ENCODE data around the gene CTNND2.
"Not testable (repeated sequence)": the region's sequence is repeated elsewhere in the genome, so short reads cannot be mapped to it uniquely, and the experiment has no call there.

The CTNND2 gene

DNA sequence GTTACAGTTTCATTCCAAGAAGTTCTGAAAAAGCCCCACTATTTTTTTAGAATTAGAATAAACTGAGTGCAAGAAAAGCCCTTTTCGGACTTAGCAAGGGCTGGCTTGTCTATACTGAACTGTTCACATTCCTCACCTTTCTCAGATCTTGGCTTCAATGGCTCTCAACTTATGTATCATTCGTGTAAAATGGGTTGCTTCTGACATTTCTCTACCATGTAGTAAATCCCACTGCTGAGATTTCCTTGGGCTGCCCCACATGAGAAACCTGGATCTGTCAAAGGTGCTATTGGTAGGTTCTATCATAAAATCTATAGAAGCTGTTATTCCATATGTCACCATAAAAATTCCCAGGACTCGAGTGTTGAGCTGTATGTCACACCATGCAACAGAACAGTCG lies 454.3 kb downstream of the CTNND2 start:
- no peak for DNase-seq

DNA sequence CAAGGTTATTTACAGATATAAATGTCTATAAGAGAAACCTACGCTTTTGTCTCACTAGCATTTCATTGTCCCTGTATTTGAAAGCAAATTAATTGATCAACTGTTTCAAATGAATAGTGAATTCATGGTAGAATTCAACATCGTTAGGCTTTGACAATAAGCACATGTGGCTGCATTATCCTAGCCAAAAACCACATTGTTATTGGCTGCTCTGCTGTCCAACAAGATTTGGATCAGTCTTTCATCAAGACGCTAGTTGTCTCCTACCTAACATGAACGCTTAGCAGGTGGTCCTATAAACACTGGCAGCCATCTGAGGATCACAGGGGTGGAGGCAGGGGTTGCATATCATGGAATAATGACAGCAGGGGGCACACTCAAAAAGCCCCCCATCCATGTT lies 455.0 kb downstream of the CTNND2 start:
- no peak for DNase-seq

DNA sequence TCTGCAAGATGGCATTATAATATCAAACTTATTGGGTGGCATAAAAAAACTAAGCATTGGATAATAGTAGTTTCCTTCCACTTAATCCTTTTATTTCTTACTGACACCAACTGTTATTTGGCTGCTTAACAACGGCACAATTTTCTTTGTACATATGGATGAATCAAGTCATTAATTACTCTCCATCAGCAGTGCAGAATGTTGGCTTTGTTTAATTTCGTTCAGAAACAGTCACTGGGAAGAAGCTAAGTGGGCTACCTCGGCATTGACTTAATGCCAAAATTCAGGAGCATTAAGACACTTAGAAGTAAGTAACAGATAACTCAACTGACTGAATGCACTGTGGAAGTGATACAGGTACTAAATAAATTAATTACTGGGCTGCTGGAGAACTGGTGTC lies 460.4 kb downstream of the CTNND2 start:
- no peak for DNase-seq

DNA sequence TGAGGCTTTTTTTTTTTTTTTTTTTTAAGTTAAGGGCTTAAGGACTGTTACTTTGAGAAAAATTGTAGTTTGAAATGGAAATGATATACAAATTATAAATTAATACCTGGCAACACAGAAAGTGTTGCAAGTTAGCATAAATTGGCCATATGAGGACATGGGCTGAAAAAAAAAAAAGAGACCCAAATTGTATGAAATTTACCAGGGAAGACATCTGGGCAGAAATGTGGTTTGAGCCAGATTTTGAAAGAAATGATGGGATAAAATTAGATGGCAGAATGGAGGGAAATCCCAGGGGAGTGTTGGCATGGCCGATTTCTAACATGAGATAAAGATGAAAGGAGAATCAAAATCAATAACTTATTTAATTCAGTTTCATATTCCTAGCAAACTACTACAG lies 472.1 kb downstream of the CTNND2 start:
- no peak for DNase-seq

DNA sequence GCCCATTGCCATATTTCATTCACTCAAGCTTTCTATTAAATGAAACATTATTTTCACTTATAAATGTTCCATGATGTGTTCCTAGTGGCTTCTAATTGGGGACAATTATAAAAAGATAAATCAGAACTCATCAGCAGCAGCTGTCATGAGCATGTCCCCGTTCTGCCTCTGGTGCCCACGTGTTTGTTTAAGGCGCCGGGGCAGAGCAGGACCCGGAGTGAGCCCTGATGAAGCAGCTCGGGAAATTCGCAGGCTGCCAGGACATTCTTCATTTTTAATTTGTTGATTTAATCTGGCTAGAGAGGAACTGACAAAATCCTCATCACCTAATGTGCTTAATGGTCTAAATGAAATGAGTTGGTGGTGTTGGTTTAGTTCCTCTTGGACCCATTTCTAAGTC lies 475.0 kb downstream of the CTNND2 start:
- no peak for DNase-seq

DNA sequence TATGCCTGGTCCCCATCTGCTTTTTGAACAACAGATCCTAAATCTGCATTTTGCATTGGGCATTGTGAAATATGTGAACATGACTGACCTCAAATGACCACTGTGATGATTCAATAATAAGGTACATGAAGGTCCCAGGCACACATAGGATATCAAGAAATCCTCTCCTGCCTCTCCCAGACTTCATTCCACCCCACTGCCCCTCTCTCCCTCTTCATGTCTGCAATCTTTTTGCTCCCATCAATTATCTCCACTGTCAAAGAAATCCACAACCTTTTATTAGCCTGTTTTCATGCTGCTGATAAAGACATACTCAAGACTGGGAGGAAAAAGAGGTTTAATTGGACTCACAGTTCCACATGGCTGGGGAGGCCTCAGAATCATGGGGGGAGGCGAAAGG lies 476.7 kb downstream of the CTNND2 start:
- DNase-seq, result no peak

DNA sequence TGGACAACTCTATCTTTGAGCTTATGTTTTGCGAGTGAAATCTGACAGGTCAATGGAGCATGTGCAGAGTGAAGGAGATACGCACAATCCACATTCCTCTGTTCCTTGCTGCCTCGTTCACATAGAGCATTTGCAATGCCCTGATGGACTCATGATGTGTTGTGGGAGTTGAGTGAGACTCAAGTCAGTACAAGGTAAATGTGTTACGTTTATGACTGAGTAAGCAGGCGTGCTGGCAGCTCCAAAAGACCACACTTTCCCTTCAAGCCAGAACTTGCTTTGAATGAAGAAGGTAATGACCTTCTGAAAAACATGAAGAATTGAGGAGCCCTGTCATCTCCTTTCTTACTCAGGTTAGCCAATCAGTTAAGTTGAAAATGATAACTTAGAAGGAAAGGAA lies 477.8 kb downstream of the CTNND2 start:
- no peak for DNase-seq

DNA sequence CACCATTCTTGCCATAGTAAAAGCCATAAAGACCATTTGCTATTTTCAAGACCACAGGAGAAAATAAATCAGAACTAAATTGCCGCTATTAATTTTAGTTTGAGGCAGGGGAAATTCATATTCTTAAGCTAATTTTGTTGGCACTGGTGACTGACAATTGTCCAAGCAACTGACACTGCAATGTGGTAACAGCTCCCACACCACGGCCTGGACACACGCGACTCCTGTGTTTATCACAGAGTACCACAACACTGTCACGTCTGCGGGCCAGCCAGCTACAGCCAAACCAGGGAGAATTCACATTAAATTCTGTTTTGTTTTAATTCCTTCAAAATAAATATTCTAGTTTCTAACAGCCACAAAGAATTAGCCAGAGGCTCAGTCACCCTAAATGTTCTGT lies 481.9 kb downstream of the CTNND2 start:
- no peak for DNase-seq

DNA sequence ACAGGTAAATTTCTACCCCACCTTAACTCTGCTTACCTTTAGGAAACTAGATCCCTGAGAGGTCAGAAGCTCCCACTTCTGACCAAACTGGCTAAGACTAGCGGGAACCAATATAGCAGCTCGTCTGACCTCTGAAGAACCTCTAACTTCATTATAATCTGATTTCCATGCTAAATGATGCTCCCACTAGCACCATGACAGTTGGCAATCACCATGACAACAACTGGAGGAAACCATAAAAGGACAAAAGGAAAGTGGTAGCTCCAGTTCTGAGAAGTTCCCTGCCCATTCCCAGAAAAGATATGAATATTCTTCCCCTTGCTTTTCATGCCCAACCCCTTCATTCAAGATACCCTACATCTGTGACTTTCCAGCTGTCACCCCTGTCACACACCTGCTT lies 483.3 kb downstream of the CTNND2 start:
- DNase-seq, result no peak

DNA sequence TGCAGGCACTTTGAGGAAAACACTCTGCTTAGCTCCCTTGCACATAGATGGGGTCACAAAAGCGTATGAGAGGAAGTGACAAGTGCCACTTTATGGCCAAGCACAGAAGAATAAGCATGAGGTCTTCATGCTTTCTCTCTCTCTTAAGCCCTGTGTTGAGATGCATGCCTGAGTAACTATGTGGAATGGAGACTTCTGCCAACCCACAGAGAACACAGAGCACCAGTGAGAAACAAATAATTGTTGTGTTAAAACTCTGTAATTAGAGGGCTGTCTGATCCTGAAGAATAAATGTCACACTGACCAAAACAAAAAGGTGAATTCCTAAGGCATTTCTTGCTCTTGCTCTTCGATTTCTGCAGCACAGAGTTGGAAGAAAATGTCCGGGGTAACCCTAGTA lies 488.5 kb downstream of the CTNND2 start:
- DNase-seq, result no peak

DNA sequence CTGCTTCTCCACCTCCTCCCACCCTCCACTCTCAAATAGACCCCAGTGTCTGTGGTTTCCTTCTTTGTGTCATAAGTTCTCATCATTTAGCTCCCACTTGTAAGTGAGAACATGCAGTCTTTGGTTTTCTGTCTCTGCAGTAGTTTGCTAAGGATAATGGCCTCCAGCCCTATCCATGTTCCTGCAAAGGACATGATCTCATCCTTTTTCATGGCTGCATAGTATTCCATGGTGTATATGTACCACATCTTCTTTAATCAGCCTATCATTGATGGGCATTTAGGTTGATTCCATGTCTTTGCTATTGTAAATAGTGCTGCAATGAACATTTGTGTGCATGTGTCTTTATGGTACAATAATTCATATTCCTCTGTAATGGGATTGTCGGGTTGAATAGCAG lies 489.5 kb downstream of the CTNND2 start:
- DNase-seq, result not testable (repeated sequence)

DNA sequence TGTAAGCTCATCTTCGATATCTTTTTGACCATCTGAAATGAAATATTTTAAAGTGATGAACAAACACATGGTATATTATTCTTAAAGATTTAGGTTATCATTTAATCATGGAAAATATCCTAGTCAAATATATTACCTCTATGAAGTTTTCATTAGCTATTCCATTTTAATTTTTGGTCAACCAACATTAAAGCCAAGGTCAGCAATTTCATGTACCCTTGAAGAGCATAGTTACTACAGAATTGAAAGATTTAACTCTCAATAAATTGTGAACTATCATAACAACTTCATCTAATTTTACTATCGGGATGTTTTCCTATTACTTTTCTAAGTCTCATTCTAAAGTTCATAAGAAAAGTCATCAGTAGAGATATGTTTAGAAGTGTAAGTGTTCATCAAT lies 492.6 kb downstream of the CTNND2 start:
- no peak for DNase-seq

DNA sequence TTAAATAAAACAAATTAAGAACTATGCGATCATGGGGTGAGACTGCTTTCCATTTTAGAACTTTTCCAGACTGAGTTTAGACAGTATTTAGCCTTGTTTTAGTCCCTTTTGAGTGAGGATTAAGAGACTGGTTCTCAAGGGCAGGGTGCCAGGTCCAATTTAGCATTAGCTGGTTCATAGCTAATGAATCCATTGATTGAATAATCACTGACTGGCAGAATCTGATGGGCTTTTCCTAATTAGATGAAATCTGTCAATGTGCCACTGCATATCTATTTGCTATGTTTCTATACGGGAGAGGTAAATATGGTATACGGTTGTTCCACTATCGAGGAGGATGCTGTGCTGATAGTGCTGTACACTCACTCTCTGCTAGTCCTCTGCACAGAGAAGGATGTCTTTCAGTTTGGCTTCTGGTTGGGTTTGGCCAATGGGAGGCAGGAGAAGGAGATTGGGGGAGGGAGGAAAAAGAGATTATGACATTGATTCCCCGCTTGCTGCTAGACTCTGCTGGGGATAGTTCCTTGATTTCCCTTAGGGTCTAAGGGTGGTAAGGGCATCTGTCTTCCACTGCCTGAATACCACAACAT lies 496.6 kb downstream of the CTNND2 start:
- DNase-seq, result no peak

DNA sequence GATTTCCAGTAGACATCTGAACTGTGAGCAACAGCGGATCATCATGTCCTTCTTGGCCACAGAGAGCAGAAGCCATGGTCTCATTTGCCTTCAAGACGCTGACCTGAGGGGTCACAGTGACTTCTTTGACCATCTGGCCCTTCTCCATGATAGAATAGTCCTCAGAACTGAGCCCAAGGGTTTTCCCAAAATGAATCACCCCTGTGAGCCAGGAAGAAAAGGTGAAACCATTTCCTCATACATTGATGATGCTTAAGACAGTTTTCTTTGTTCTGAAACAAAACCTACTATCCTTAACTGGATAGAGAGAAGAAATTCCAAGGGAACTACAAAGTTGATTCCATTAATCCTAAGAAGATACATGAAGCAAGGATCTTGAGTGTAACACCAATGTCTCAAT lies 503.9 kb downstream of the CTNND2 start:
- no peak for DNase-seq

DNA sequence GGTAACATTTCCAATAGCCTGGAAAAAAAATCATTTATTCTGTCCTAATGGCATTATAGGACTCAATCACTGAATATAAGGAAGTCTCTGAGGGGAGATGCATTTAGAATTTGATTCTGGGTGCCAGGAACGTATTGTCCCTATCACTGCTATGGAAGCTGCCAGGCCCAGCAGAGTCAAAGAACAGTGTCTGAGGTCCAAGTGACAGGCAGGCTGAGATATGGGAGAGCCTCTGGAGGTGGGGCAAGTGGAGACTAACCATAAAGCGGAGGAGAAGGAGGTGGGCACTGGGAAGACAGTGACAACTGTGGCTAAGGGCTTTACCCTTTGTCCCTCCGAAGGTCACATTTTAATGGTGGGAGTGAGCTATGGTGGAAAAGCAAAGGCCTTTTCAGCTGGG lies 505.5 kb downstream of the CTNND2 start:
- DNase-seq, result no peak

DNA sequence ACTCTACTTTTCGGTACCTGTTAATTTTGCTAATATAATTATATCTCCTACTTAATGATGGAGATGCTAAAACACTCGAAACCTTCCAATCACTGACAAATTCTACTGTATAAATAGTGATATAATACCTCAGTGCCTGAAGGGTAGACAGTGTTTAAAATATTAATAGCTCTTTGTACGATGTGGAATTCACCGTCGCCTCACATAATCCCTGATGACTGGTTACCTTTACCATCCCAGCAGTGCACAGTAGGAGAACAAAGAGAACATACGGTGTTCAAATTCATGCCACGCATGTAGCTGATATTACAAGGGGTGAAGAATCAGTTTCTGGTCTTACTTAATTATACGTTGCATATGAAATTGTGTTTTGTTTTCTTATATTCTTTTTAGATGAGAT lies 506.7 kb downstream of the CTNND2 start:
- DNase-seq, result no peak

DNA sequence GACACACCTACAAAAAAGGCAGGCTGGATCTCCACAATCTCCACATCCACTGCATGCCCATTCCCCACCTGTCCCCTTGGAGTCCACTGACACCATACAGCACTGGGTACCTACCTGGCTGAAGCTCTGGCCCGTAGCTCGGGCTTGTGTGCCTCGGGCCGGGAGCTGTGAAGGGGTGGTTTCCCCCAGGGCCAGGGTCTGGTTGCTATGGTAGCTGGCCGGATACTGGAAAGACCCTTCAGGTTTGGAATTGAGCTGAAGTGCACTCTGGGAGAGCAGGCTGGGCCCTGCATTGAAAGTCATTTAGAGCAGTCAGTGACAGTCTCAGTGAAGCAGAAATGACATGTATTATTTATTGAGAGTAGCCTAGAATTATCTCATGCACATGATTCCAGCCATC lies 507.3 kb downstream of the CTNND2 start:
- no peak for DNase-seq

DNA sequence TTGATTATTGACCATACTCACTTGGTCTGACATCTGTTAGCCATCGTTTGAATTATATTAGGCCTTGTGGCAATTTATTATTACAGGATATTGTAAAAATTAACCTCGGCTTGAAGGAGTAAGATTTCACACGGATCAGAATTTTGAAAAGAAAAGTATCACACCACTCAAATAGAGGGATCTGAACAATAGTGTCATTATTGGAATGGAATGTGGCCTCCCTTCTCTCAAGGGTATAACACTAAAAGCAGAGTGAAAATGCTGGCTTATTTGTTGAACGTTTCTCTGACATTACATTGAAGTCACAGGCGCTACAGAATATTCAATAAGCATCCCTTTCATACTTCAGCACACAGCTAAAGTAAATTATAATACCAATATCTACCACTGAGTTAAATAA lies 509.3 kb downstream of the CTNND2 start:
- DNase-seq, result no peak

DNA sequence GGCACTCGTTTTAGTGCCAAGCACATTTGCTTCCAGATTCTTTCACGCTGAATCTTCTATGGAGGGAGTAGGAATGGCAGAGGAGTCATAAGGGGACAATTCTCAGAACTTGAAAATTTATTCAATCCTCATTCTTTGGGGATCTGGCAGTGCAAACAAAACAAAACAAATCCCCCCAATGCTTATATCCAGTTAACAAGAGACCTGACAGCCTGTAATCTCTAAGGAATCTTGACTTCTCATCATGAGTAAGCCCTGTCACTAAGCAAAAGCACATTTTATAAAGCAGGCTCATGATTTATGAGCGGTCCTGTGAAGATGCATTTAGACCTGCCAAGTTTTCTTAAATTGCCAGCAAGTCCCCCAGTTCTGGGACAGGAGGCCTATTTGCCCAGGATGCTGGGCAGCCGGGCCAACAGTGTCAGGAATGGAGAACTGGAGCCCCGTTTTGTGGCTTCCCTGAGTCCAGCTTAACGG lies 513.9 kb downstream of the CTNND2 start:
- DNase-seq, result no peak

DNA sequence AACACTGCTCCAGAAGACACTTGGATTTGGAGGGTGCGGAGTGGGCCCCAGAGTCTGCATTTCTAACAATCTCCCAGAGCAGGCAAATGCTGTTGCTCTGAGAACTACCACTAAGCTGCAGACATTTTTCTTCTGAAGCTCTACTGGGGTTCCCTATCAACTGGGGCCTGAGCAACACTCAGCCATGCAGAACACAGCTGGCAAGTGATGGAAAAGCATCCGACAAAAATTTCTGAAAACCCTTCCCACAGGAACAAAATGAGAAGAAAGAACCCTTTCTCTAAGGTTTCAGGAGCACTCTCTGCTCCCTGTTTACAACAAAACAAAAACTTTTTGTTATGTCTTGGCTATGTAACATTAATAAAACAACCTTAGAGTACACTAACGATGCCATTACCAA lies 516.9 kb downstream of the CTNND2 start:
- no peak for DNase-seq

DNA sequence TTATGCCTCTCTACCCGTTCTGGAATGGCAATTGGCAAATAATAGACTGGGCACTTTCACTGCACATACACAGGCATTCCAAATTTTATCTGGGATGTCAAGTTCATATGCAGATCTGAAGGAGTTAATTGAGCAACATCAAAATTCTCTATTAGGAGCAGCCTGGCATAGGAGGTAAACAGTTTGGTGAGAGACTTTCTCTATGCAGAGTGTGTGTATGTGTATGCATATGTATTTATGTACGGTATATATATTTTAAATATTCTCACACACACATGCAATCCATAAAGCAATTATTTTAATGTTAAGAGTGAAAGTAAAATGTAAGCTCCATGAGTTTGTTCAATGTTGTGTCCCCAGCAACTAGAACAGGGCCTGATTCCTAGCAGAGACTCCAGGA lies 517.8 kb downstream of the CTNND2 start:
- no peak for DNase-seq

DNA sequence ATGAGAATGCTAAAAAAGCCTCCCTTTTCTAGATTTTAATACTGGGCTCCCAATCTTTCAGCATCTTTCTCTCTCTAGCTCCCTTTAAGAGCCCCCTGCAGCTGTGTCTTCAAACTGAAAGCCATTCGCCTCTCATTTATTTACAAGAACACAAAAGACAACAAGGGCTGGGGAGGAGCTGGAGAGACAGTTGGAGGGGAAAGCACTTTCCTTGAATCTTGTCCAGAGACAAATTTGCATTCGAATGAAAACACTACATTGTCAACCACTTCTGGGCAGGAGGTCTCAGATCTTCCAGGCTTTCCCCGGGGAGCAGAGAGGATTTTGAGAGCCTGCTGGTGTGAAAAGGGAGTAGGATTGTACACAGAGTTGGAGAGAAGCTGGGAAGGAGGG lies 518.3 kb downstream of the CTNND2 start:
- DNase-seq, result no peak

DNA sequence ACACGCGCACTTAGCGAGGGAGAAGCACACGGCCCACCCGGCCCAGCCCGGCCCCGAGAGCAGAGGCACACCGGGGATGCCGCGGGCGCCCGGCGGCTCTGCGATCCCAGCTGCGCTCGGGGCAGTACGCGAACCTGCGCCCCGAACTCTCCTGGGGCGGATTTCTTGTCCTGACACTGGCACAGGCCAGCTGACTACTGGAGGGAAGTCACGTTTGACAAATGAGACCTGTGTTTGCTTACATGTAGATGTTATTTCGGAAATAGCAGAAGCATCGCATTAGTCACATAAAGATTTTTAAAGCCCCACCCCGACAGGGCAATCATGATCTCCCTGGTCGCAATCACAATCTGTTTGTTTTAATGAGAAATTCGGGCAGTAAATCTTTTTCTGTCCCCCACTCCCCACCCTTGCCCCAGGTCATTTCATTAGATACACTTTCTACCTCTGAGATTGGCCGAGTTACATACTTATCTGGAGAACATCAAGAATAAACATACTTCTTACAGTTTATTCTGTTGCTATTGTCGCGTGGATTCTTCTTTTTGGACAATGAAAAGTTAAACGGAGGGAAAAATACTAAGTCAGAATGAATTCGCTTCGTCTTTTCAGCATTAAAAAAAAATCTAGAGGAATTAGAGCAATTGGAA lies 518.9 kb downstream of the CTNND2 start:
- no peak for DNase-seq

DNA sequence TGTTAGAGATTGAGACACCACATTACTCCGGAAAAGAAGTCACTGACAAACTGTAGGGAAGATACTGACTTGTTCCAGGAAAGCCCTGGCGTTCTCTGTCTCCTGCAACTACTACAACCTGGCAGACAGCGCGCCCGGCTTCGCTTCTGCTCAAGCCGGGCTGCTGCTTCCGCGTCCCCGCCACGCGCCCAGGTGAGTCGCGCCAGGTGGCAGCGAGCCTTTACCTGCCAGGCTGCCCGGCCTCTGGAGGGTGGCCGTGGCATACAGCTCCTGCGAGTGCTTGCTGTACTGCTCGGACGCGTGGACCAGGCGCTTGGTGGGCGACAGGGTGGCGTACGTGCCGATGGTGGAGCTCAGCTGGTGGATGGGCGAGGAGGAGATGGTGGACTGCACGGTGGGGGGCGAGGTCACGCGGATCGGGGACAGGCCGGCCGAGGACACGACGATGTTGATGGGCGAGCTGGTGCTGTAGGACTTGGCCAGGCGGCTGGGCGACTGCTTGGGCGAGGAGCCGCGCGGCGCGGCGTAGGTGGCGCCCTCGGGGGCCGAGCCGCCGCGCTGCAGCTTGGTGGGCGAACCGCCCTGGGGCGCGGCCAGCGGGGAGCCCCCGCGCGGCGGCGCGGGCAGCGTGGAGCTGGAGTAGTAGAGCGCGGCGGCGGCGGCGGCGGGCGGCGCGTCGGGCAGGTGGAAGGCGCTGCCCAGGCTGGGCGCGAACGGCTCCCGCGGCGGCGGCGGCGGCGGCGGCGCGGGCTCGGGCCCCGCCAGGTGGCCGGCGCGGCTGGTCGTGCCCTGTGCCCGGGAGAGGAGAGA lies 519.6 kb downstream of the CTNND2 start:
- DNase-seq, result no peak
